Esophagus squamous epithelium (tissue), 4 donors: ENCODE data around the gene LHB.

Source experiments
- POLR2A ChIP-seq, 4 donors: fragments of 450-650 bp; IDR thresholded peaks; one replicate each; pipeline ENCODE4 v1.6.1; 2017; ENCODE audit warnings: antibody characterized with exemption in 4 of 4, mild to moderate bottlenecking in 4 of 4, moderate library complexity in 3 of 4
- TF ChIP-seq, protein P1 (sequence below), 6 experiments: fragments of 450-650 bp in 4 of 6; fragments of 200-600 bp in 2 of 6; sonication (generic) in 2 of 6; IDR thresholded peaks; one replicate each; pipeline ENCODE4 v1.5.1; 2016 to 2019; ENCODE audit warnings: antibody characterized with exemption in 6 of 6, mild to moderate bottlenecking in 4 of 6, moderate library complexity in 4 of 6

GRCh38 chr19:49058562-49058961 is 41.7 kb upstream of the LHB start:
- TF ChIP-seq, protein P1, sequence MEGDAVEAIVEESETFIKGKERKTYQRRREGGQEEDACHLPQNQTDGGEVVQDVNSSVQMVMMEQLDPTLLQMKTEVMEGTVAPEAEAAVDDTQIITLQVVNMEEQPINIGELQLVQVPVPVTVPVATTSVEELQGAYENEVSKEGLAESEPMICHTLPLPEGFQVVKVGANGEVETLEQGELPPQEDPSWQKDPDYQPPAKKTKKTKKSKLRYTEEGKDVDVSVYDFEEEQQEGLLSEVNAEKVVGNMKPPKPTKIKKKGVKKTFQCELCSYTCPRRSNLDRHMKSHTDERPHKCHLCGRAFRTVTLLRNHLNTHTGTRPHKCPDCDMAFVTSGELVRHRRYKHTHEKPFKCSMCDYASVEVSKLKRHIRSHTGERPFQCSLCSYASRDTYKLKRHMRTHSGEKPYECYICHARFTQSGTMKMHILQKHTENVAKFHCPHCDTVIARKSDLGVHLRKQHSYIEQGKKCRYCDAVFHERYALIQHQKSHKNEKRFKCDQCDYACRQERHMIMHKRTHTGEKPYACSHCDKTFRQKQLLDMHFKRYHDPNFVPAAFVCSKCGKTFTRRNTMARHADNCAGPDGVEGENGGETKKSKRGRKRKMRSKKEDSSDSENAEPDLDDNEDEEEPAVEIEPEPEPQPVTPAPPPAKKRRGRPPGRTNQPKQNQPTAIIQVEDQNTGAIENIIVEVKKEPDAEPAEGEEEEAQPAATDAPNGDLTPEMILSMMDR (IDR thresholded peaks at IDR 0.05): no peak
- TF ChIP-seq POLR2A (IDR thresholded peaks at IDR 0.05): no peak
